ENCODE measurements around the gene AK9. TPM values are rescaled to one million over a fixed set of nuclear protein-coding genes. Genes with fewer than 3 reads are reported as not detected.
A peak's percentile ranks its signal among the peaks of the same experiment; 100 is the strongest.

Gene AK9
- total and polyA plus RNA-seq, 10 of the 15 experiments (the other 5 are each of a cell fraction or from before 2014, with no cell fraction given), result 2.1 to 7.4 (median 4.2) TPM

DNA sequence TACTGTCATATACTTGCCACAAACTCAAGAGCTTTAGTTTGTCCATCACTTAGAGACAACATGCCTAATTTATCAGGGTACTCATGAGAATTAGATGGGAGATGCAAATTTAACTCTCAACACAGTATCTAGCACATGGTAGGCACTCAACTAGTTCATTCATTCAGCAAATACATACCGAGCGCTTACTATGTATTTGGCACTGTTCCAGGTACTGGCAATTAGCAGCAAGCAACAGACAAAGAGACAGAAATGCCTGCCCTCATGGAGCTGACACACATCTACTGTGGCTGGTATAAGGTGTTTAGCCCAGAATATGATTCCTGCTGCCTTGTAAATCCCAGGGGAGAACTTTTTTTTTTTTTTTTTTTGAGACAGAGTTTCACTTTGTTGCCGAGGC is 240.2 kb downstream of the AK9 start:
- intact Hi-C loops (cut with micrococcal nuclease; ENCODE audit: unreplicated experiment), result no loop called here
- DNase-seq (ENCODE audit: low read depth, low spot score), result no peak
- H3K4me1 ChIP-seq (ENCODE audit: control insufficient read depth, insufficient read depth, low read length), result peaks cover 24% of the 10 kb centered on the region
- ChIA-PET RAD21 (ENCODE audit: unreplicated experiment) (no interaction called here), CTCF (interaction anchor here (1.4 kb wide), 1 partner anchor 10 kb away, joined by 5 read pairs; the partner anchor contains the start of genes PPIL6 and SMPD2), SMC1A (ENCODE audit: uncharacterized antibody, unreplicated experiment) (interaction anchor here (1.2 kb wide), 1 partner anchor 9 kb away, joined by 5 read pairs; no protein-coding TSS in a partner anchor), POLR2A (interaction anchor here (0.7 to 1.4 kb wide), 3 partner anchors 13 to 352 kb away, joined by 3 to 5 read pairs (median 3); partner anchors contain the start of gene ZBTB24)
- no peaks in the 10 kb centered on the region for H3K27me3 ChIP-seq (replicated peaks in 1 of 2; ENCODE audit: control insufficient read depth in 2 of 2, insufficient read depth in 2 of 2, low read length in 1 of 2)
- peaks cover 27% of the 10 kb centered on the region for H3K79me2 ChIP-seq (ENCODE audit: control insufficient read depth, insufficient read depth, low read length)
- no peaks in the 10 kb centered on the region for H3K9me3 ChIP-seq (replicated peaks; ENCODE audit: control insufficient read depth, insufficient read depth, low read length)
- in situ Hi-C loops (cut with MboI), result no loop called here
- WGBS (ENCODE audit: insufficient coverage, insufficient replicate concordance, low lambda C conversion rate, missing lambda C conversion rate), result 61% methylated on average over 3 of the region's 3 CpGs
- peaks cover 4 to 10% of the 10 kb centered on the region in 2 experiments for H3K36me3 ChIP-seq (ENCODE audit: control insufficient read depth in 2 of 2, insufficient read depth in 2 of 2, low read length in 1 of 2)
- H2AFZ ChIP-seq (ENCODE audit: control insufficient read depth, low read depth, low read length), result no peak overlapping the region
- BruUV-seq (replicated peaks), result no TSS peak
- no peak overlapping the region for H3K9ac ChIP-seq (ENCODE audit: control insufficient read depth, insufficient read depth, low read length)
- ATAC-seq, result no peak
- TF ChIP-seq, protein P1, sequence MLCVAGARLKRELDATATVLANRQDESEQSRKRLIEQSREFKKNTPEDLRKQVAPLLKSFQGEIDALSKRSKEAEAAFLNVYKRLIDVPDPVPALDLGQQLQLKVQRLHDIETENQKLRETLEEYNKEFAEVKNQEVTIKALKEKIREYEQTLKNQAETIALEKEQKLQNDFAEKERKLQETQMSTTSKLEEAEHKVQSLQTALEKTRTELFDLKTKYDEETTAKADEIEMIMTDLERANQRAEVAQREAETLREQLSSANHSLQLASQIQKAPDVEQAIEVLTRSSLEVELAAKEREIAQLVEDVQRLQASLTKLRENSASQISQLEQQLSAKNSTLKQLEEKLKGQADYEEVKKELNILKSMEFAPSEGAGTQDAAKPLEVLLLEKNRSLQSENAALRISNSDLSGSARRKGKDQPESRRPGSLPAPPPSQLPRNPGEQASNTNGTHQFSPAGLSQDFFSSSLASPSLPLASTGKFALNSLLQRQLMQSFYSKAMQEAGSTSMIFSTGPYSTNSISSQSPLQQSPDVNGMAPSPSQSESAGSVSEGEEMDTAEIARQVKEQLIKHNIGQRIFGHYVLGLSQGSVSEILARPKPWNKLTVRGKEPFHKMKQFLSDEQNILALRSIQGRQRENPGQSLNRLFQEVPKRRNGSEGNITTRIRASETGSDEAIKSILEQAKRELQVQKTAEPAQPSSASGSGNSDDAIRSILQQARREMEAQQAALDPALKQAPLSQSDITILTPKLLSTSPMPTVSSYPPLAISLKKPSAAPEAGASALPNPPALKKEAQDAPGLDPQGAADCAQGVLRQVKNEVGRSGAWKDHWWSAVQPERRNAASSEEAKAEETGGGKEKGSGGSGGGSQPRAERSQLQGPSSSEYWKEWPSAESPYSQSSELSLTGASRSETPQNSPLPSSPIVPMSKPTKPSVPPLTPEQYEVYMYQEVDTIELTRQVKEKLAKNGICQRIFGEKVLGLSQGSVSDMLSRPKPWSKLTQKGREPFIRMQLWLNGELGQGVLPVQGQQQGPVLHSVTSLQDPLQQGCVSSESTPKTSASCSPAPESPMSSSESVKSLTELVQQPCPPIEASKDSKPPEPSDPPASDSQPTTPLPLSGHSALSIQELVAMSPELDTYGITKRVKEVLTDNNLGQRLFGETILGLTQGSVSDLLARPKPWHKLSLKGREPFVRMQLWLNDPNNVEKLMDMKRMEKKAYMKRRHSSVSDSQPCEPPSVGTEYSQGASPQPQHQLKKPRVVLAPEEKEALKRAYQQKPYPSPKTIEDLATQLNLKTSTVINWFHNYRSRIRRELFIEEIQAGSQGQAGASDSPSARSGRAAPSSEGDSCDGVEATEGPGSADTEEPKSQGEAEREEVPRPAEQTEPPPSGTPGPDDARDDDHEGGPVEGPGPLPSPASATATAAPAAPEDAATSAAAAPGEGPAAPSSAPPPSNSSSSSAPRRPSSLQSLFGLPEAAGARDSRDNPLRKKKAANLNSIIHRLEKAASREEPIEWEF (IDR thresholded peaks at IDR 0.05; ENCODE audit: insufficient replicate concordance, low read depth, low read length), result no peak
- TF ChIP-seq HCFC1 (IDR thresholded peaks at IDR 0.05; ENCODE audit: low read length) (no peak), MEF2B (IDR thresholded peaks at IDR 0.05; ENCODE audit: partially characterized antibody, poor library complexity, severe bottlenecking) (peak; percentile 16)
- TF ChIP-seq, protein P2, sequence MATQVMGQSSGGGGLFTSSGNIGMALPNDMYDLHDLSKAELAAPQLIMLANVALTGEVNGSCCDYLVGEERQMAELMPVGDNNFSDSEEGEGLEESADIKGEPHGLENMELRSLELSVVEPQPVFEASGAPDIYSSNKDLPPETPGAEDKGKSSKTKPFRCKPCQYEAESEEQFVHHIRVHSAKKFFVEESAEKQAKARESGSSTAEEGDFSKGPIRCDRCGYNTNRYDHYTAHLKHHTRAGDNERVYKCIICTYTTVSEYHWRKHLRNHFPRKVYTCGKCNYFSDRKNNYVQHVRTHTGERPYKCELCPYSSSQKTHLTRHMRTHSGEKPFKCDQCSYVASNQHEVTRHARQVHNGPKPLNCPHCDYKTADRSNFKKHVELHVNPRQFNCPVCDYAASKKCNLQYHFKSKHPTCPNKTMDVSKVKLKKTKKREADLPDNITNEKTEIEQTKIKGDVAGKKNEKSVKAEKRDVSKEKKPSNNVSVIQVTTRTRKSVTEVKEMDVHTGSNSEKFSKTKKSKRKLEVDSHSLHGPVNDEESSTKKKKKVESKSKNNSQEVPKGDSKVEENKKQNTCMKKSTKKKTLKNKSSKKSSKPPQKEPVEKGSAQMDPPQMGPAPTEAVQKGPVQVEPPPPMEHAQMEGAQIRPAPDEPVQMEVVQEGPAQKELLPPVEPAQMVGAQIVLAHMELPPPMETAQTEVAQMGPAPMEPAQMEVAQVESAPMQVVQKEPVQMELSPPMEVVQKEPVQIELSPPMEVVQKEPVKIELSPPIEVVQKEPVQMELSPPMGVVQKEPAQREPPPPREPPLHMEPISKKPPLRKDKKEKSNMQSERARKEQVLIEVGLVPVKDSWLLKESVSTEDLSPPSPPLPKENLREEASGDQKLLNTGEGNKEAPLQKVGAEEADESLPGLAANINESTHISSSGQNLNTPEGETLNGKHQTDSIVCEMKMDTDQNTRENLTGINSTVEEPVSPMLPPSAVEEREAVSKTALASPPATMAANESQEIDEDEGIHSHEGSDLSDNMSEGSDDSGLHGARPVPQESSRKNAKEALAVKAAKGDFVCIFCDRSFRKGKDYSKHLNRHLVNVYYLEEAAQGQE (IDR thresholded peaks at IDR 0.05; ENCODE audit: low read depth, low read length), result no peak
- H3K4me3 ChIP-seq, result no peak overlapping the region
- peak; percentile 35 for FAIRE-seq
- no peak overlapping the region for H3K27ac ChIP-seq (ENCODE audit: control insufficient read depth, insufficient read depth)
- H4K20me1 ChIP-seq (ENCODE audit: control insufficient read depth, insufficient read depth), result no peaks in the 10 kb centered on the region
- H3K4me2 ChIP-seq (ENCODE audit: control insufficient read depth, insufficient read depth), result no peak overlapping the region

Measured in GM12878 (cell line).